Keratinocyte (primary cell): Measurements from ENCODE around the gene ADAM29.

Experiments used
- EZH2 ChIP-seq: IDR thresholded peaks from one replicate; pipeline ENCODE4 v1.6.1; 2012; ENCODE audit warnings: inconsistent platforms, mild to moderate bottlenecking, low read length, moderate library complexity
- TF ChIP-seq, protein P1 (sequence below), 3 experiments: IDR thresholded peaks in 1 of 3; conservative IDR thresholded peaks in 1 of 3; optimal IDR thresholded peaks in 1 of 3; 2 replicates in 2 of 3; 3 replicates in 1 of 3; pipeline versions ENCODE3 to v1.5.1; 2011; ENCODE audit warnings: low read length in 3 of 3, mild to moderate bottlenecking in 3 of 3, moderate library complexity in 2 of 3, control low read depth in 1 of 3, inconsistent platforms in 1 of 3; ENCODE audit not compliant: insufficient read depth in 2 of 3; ENCODE audit errors: extremely low read depth in 1 of 3

GRCh38 chr4:174948826-174949225, 30.7 kb downstream of the ADAM29 start:
- TF ChIP-seq, protein P1, sequence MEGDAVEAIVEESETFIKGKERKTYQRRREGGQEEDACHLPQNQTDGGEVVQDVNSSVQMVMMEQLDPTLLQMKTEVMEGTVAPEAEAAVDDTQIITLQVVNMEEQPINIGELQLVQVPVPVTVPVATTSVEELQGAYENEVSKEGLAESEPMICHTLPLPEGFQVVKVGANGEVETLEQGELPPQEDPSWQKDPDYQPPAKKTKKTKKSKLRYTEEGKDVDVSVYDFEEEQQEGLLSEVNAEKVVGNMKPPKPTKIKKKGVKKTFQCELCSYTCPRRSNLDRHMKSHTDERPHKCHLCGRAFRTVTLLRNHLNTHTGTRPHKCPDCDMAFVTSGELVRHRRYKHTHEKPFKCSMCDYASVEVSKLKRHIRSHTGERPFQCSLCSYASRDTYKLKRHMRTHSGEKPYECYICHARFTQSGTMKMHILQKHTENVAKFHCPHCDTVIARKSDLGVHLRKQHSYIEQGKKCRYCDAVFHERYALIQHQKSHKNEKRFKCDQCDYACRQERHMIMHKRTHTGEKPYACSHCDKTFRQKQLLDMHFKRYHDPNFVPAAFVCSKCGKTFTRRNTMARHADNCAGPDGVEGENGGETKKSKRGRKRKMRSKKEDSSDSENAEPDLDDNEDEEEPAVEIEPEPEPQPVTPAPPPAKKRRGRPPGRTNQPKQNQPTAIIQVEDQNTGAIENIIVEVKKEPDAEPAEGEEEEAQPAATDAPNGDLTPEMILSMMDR (optimal IDR thresholded peaks at IDR 0.05 in 1 of 3, IDR thresholded peaks at IDR 0.05 in 1 of 3, conservative IDR thresholded peaks at IDR 0.05 in 1 of 3; ENCODE audit: extremely low read depth in 1 of 3, insufficient read depth in 2 of 3, low read length in 3 of 3), result no peak
- no peak for TF ChIP-seq EZH2
